Lower leg skin (tissue), 3 donors: ENCODE results near the gene TMCC3.

Experiments used
- POLR2A ChIP-seq, 2 donors: fragments of 450-650 bp; IDR thresholded peaks; one replicate each; pipeline ENCODE4 v1.6.1; 2016 to 2017; ENCODE audit warnings: antibody characterized with exemption in 2 of 2, mild to moderate bottlenecking in 1 of 2, moderate library complexity in 1 of 2
- TF ChIP-seq, protein P1 (sequence below), 3 donors: fragments of 450-650 bp; IDR thresholded peaks; one replicate each; pipeline ENCODE4 v1.5.1; 2016; ENCODE audit warnings: antibody characterized with exemption in 3 of 3, mild to moderate bottlenecking in 3 of 3, moderate library complexity in 2 of 3

DNA sequence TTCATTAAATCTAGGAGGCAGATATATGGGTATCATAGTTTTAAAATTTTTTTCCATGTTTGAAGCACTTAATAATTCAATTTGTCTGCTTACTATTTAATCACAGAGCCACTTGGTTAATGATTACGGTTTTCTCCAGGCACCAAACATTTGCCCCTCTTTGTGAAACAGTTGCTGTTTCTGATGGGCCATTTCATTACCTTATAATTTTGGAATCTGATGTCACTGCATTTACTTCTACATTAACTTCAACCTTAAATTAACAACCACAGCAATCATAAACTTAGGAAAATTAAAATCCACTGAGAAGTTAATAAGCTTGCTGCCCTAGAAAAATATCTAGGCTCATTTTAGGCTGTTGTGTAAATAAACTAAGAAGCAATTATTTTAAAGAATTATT, 17.0 kb downstream of the TMCC3 start:
- TF ChIP-seq POLR2A (IDR thresholded peaks at IDR 0.05) = no peak
- TF ChIP-seq, protein P1, sequence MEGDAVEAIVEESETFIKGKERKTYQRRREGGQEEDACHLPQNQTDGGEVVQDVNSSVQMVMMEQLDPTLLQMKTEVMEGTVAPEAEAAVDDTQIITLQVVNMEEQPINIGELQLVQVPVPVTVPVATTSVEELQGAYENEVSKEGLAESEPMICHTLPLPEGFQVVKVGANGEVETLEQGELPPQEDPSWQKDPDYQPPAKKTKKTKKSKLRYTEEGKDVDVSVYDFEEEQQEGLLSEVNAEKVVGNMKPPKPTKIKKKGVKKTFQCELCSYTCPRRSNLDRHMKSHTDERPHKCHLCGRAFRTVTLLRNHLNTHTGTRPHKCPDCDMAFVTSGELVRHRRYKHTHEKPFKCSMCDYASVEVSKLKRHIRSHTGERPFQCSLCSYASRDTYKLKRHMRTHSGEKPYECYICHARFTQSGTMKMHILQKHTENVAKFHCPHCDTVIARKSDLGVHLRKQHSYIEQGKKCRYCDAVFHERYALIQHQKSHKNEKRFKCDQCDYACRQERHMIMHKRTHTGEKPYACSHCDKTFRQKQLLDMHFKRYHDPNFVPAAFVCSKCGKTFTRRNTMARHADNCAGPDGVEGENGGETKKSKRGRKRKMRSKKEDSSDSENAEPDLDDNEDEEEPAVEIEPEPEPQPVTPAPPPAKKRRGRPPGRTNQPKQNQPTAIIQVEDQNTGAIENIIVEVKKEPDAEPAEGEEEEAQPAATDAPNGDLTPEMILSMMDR (IDR thresholded peaks at IDR 0.05) = no peak
